H9 (cell line): ENCODE measurements around the gene WLS. TPM values are rescaled to one million over a fixed set of nuclear protein-coding genes. Genes with fewer than 3 reads are reported as not detected.

Source experiments
- DNase-seq: peaks from one replicate; pipeline ENCODE4 v3.0.0-alpha.2; 2017
- H2AFZ ChIP-seq: one replicate; pipeline ENCODE4 v1.6.1; 2013; ENCODE audit warnings: mild to moderate bottlenecking, low read length, control low read depth, moderate library complexity
- H2AK5ac ChIP-seq: 2 replicates; pipeline ENCODE4 v1.6.1; 2013; ENCODE audit warnings: low read length, control low read depth, mixed read lengths; ENCODE audit not compliant: insufficient read length
- H2BK120ac ChIP-seq: one replicate; pipeline ENCODE4 v1.6.1; 2013; ENCODE audit warnings: low read depth, mild to moderate bottlenecking, low read length, control low read depth, inconsistent platforms; ENCODE audit not compliant: poor library complexity, severe bottlenecking
- H2BK12ac ChIP-seq: 2 replicates; pipeline ENCODE4 v1.6.1; 2013; ENCODE audit warnings: low read length, control low read depth, mixed read lengths, low read depth; ENCODE audit not compliant: insufficient read length
- H2BK15ac ChIP-seq: 2 replicates; pipeline ENCODE4 v1.6.1; 2013; ENCODE audit warnings: low read depth, low read length, control low read depth
- H2BK20ac ChIP-seq: one replicate; pipeline ENCODE4 v1.6.1; 2013; ENCODE audit warnings: low read depth, mild to moderate bottlenecking, low read length, control low read depth, inconsistent platforms; ENCODE audit not compliant: poor library complexity, severe bottlenecking
- H2BK5ac ChIP-seq: 2 replicates; pipeline ENCODE4 v1.6.1; 2013; ENCODE audit warnings: low read length, control low read depth, mixed read lengths; ENCODE audit not compliant: insufficient read length
- H3K14ac ChIP-seq: 2 replicates; pipeline ENCODE4 v1.6.1; 2013; ENCODE audit warnings: low read length, control low read depth; ENCODE audit not compliant: insufficient read depth
- H3K18ac ChIP-seq: 2 replicates; pipeline ENCODE4 v1.6.1; 2013; ENCODE audit warnings: low read depth, mild to moderate bottlenecking, mixed read lengths, low read length, control low read depth; ENCODE audit not compliant: insufficient read length
- H3K23ac ChIP-seq: 2 replicates; pipeline ENCODE4 v1.6.1; 2013; ENCODE audit warnings: low read length, control low read depth, mixed read lengths, low read depth; ENCODE audit not compliant: insufficient read length
- H3K23me2 ChIP-seq: 2 replicates; pipeline ENCODE4 v1.6.1; 2013; ENCODE audit warnings: low read depth, mild to moderate bottlenecking, mixed read lengths, low read length, control low read depth; ENCODE audit not compliant: insufficient read length, poor library complexity, severe bottlenecking
- H3K27ac ChIP-seq: 2 replicates; pipeline ENCODE4 v1.5.1; 2013; ENCODE audit warnings: low read length, control low read depth, mixed read lengths, low read depth; ENCODE audit not compliant: insufficient read length
- H3K27me3 ChIP-seq: 2 replicates; pipeline ENCODE4 v1.6.1; 2013; ENCODE audit warnings: low read length, control low read depth, inconsistent platforms; ENCODE audit not compliant: insufficient read depth
- H3K4ac ChIP-seq: 2 replicates; pipeline ENCODE4 v1.6.1; 2013; ENCODE audit warnings: low read depth, mild to moderate bottlenecking, control low read depth, inconsistent platforms, low read length, moderate library complexity
- H3K4me1 ChIP-seq: 2 replicates; pipeline ENCODE4 v1.6.1; 2013; ENCODE audit warnings: low read length, control low read depth, inconsistent platforms; ENCODE audit not compliant: insufficient read depth
- H3K4me2 ChIP-seq: 2 replicates; pipeline ENCODE4 v1.6.1; 2013; ENCODE audit warnings: low read length, control low read depth, mixed read lengths; ENCODE audit not compliant: insufficient read length, insufficient read depth
- H3K56ac ChIP-seq: 2 replicates; pipeline ENCODE4 v1.6.1; 2013; ENCODE audit warnings: low read depth, mild to moderate bottlenecking, mixed read lengths, low read length, control low read depth; ENCODE audit not compliant: insufficient read length
- H3K79me1 ChIP-seq: 2 replicates; pipeline ENCODE4 v1.6.1; 2013; ENCODE audit warnings: low read depth, mild to moderate bottlenecking, moderate library complexity, low read length, control low read depth, inconsistent platforms; ENCODE audit not compliant: insufficient read depth, poor library complexity, severe bottlenecking
- H3K79me2 ChIP-seq: 2 replicates; pipeline ENCODE4 v1.6.1; 2013; ENCODE audit warnings: low read length, control low read depth, inconsistent platforms; ENCODE audit not compliant: insufficient read depth
- H3K9ac ChIP-seq: 2 replicates; pipeline ENCODE4 v1.6.1; 2013; ENCODE audit warnings: low read length, control low read depth, mixed read lengths; ENCODE audit not compliant: insufficient read length; ENCODE audit errors: extremely low read depth
- H3K9me3 ChIP-seq: one replicate; pipeline ENCODE4 v1.6.1; 2013; ENCODE audit warnings: low read depth, low read length, inconsistent platforms; ENCODE audit not compliant: control insufficient read depth
- H3T11ph ChIP-seq: one replicate; pipeline ENCODE4 v1.6.1; 2013; ENCODE audit warnings: mild to moderate bottlenecking, low read length, control low read depth, inconsistent platforms
- H4K20me1 ChIP-seq: one replicate; pipeline ENCODE4 v1.6.1; 2013; ENCODE audit not compliant: control insufficient read depth, insufficient read length, insufficient read depth
- H4K5ac ChIP-seq: 2 replicates; pipeline ENCODE4 v1.6.1; 2013; ENCODE audit warnings: low read depth, mild to moderate bottlenecking, mixed read lengths, low read length, control low read depth; ENCODE audit not compliant: insufficient read length
- H4K8ac ChIP-seq: replicated peaks from 2 replicates; pipeline ENCODE4 v1.6.1; 2013; ENCODE audit warnings: low read length, control low read depth, mixed read lengths, low read depth; ENCODE audit not compliant: insufficient read length
- H4K91ac ChIP-seq: 2 replicates; pipeline ENCODE4 v1.6.1; 2013; ENCODE audit warnings: low read depth, mild to moderate bottlenecking, moderate library complexity, mixed read lengths, low read length, control low read depth; ENCODE audit not compliant: insufficient read length
- H3K27ac Mint-ChIP-seq, 3 experiments: 2 replicates in 2 of 3; 3 replicates in 1 of 3; pipeline ENCODE4 v1.8.0; 2020 to 2021; ENCODE audit warnings: mixed read lengths in 3 of 3, mild to moderate bottlenecking in 1 of 3, moderate library complexity in 1 of 3
- H3K27me3 Mint-ChIP-seq: 2 replicates; pipeline ENCODE4 v1.8.0; 2021; ENCODE audit warnings: low read depth, mild to moderate bottlenecking, moderate library complexity, mixed read lengths
- H3K36me3 Mint-ChIP-seq, 3 experiments: 2 replicates in 2 of 3; 3 replicates in 1 of 3; pipeline ENCODE4 v1.8.0; 2020 to 2021; ENCODE audit warnings: low read depth in 3 of 3, mixed read lengths in 3 of 3; ENCODE audit not compliant: insufficient read depth in 1 of 3
- H3K4me1 Mint-ChIP-seq, 2 experiments: 2 replicates each; pipeline ENCODE4 v1.8.0; 2020; ENCODE audit warnings: mixed read lengths in 2 of 2
- H3K4me3 Mint-ChIP-seq, 2 experiments: 2 replicates in 1 of 2; 3 replicates in 1 of 2; pipeline ENCODE4 v1.8.0; 2020 to 2021; ENCODE audit warnings: mild to moderate bottlenecking in 2 of 2, mixed read lengths in 2 of 2, moderate library complexity in 1 of 2
- H3K9me3 Mint-ChIP-seq, 2 experiments: 2 replicates in 1 of 2; 3 replicates in 1 of 2; pipeline ENCODE4 v1.8.0; 2020; ENCODE audit warnings: mild to moderate bottlenecking in 2 of 2, mixed read lengths in 2 of 2, moderate library complexity in 1 of 2
- CTCF ChIP-seq: fragments of 200-600 bp; sonication (generic); conservative IDR thresholded peaks from 3 replicates; pipeline ENCODE4 v1.8.0; 2021; ENCODE audit warnings: antibody characterized with exemption, mild to moderate bottlenecking
- WGBS: extraction: QIAGEN DNeasy Blood & Tissue Kit; methylation state at CpG from one replicate; pipeline ENCODE4 v1.1.7; 2013; ENCODE audit warnings: missing lambda C conversion rate, low lambda C conversion rate, mixed read lengths; ENCODE audit not compliant: insufficient read length; ENCODE audit errors: extremely low coverage; 5-methylcytosine and 5-hydroxymethylcytosine counted together
- total RNA-seq: library from RNA; stranded (reverse); gene quantifications from 2 replicates; pipeline ENCODE4 v1.2.1, GENCODE V29; 2021

WLS gene
- total RNA-seq, 1 experiment from 2014 or later, result 0.94 TPM

GRCh38 chr1:68202239-68202832, 30.0 kb downstream of the WLS start:
- no peak overlapping the region for H2AFZ ChIP-seq
- no peaks in the 10 kb centered on the region for H3K23me2 ChIP-seq
- no peak overlapping the region for H3K4me2 ChIP-seq
- H2BK20ac ChIP-seq, result no peak overlapping the region
- H3K27ac ChIP-seq, result no peak overlapping the region
- no peak overlapping the region for H3K56ac ChIP-seq
- H3K14ac ChIP-seq, result no peak overlapping the region
- DNase-seq, result no peak
- H3T11ph ChIP-seq, result no peak overlapping the region
- no peaks in the 10 kb centered on the region for H3K9me3 ChIP-seq
- no peak overlapping the region for H2BK12ac ChIP-seq
- Mint-ChIP-seq H3K36me3 (no peaks in the 10 kb centered on the region), H3K4me3 (no peak overlapping the region), H3K9me3 (no peaks in the 10 kb centered on the region), H3K27ac (no peak overlapping the region), H3K4me1 (peaks cover 10 to 15% of the 10 kb centered on the region in 2 experiments; a peak in 3 of 4 replicates), H3K27me3 (peaks cover 3% of the 10 kb centered on the region)
- no peak overlapping the region for H4K8ac ChIP-seq
- H3K18ac ChIP-seq, result no peak overlapping the region
- WGBS, result no CpG with 5 or more reads among the region's 5 CpGs
- no peak overlapping the region for H2BK5ac ChIP-seq
- H3K23ac ChIP-seq, result no peak overlapping the region
- H3K4ac ChIP-seq, result no peak overlapping the region
- H4K91ac ChIP-seq, result no peak overlapping the region
- H3K79me2 ChIP-seq, result no peaks in the 10 kb centered on the region
- no peak overlapping the region for H4K5ac ChIP-seq
- H4K20me1 ChIP-seq, result no peaks in the 10 kb centered on the region
- TF ChIP-seq CTCF, result no peak
- H2AK5ac ChIP-seq, result no peak overlapping the region
- H3K27me3 ChIP-seq, result no peaks in the 10 kb centered on the region
- no peak overlapping the region for H3K9ac ChIP-seq
- no peak overlapping the region for H2BK15ac ChIP-seq
- H2BK120ac ChIP-seq, result no peak overlapping the region
- no peaks in the 10 kb centered on the region for H3K79me1 ChIP-seq
- no peaks in the 10 kb centered on the region for H3K4me1 ChIP-seq
